NT2/D1 (cell line): ENCODE data around the gene ZNF536.

Experiments used
- YY1 ChIP-seq: IDR thresholded peaks from 2 replicates; pipeline ENCODE4 v1.6.1; 2011; ENCODE audit not compliant: insufficient read length, insufficient read depth
- ZNF274 ChIP-seq: IDR thresholded peaks from 2 replicates; pipeline ENCODE4 v1.6.1; 2011; ENCODE audit warnings: mild to moderate bottlenecking, low read depth, low read length

GRCh38 chr19:30332445-30333234, 39.5 kb upstream of the ZNF536 start:
- TF ChIP-seq YY1 (no peak), ZNF274 (no peak)
